Trophoblast cell (in vitro differentiated cells and primary cell): ENCODE measurements around the gene CRABP2.

Experiments
- DNase-seq, 2 donors: peaks; one replicate each; pipeline ENCODE4 v3.0.0-alpha.2; 2016
- H2AFZ ChIP-seq: 2 replicates; pipeline ENCODE4 v1.6.1; 2013; ENCODE audit warnings: low read length, moderate library complexity, mild to moderate bottlenecking; ENCODE audit not compliant: insufficient read depth, poor library complexity
- H2AK5ac ChIP-seq: 2 replicates; pipeline ENCODE4 v1.6.1; 2013; ENCODE audit warnings: mild to moderate bottlenecking, low read length
- H2BK120ac ChIP-seq: 2 replicates; pipeline ENCODE4 v1.6.1; 2013; ENCODE audit warnings: low read length, mild to moderate bottlenecking, moderate library complexity; ENCODE audit not compliant: insufficient read depth, poor library complexity
- H2BK12ac ChIP-seq: 2 replicates; pipeline ENCODE4 v1.6.1; 2013; ENCODE audit warnings: mild to moderate bottlenecking, low read length, moderate library complexity
- H2BK5ac ChIP-seq: 2 replicates; pipeline ENCODE4 v1.6.1; 2013; ENCODE audit warnings: low read length, low read depth, moderate library complexity, mild to moderate bottlenecking; ENCODE audit not compliant: poor library complexity
- H3K14ac ChIP-seq: 2 replicates; pipeline ENCODE4 v1.6.1; 2013; ENCODE audit warnings: mild to moderate bottlenecking, low read length
- H3K18ac ChIP-seq: 2 replicates; pipeline ENCODE4 v1.6.1; 2013; ENCODE audit warnings: mild to moderate bottlenecking, low read length
- H3K23ac ChIP-seq: 2 replicates; pipeline ENCODE4 v1.6.1; 2013; ENCODE audit warnings: low read length
- H3K27ac ChIP-seq: 2 replicates; pipeline ENCODE4 v1.5.1; 2013; ENCODE audit warnings: low read depth, mild to moderate bottlenecking, inconsistent platforms, low read length, moderate library complexity
- H3K27me3 ChIP-seq: 2 replicates; pipeline ENCODE4 v1.6.1; 2013; ENCODE audit warnings: inconsistent platforms, mild to moderate bottlenecking, low read length, moderate library complexity; ENCODE audit not compliant: insufficient read depth
- H3K36me3 ChIP-seq, 2 experiments: 1 replicate in 1 of 2; 2 replicates in 1 of 2; pipeline ENCODE4 v1.6.1; 2013; ENCODE audit warnings: low read length in 2 of 2, mild to moderate bottlenecking in 2 of 2, moderate library complexity in 1 of 2; ENCODE audit not compliant: insufficient read depth in 2 of 2, control insufficient read depth in 1 of 2
- H3K4ac ChIP-seq: 2 replicates; pipeline ENCODE4 v1.6.1; 2013; ENCODE audit warnings: low read depth, mild to moderate bottlenecking, low read length, moderate library complexity
- H3K4me1 ChIP-seq, 2 experiments: 1 replicate in 1 of 2; 2 replicates in 1 of 2; pipeline ENCODE4 v1.6.1; 2013; ENCODE audit warnings: low read length in 2 of 2, mild to moderate bottlenecking in 2 of 2, moderate library complexity in 1 of 2; ENCODE audit not compliant: insufficient read depth in 2 of 2, control insufficient read depth in 1 of 2
- H3K4me2 ChIP-seq: 2 replicates; pipeline ENCODE4 v1.6.1; 2013; ENCODE audit warnings: inconsistent platforms, mild to moderate bottlenecking, low read length, moderate library complexity
- H3K4me3 ChIP-seq: 2 replicates; pipeline ENCODE4 v1.5.1; 2013; ENCODE audit warnings: mild to moderate bottlenecking, low read depth, low read length, inconsistent platforms
- H3K79me1 ChIP-seq: one replicate; pipeline ENCODE4 v1.6.1; 2013; ENCODE audit warnings: low read length
- H3K79me2 ChIP-seq: 2 replicates; pipeline ENCODE4 v1.6.1; 2013; ENCODE audit warnings: low read length, mild to moderate bottlenecking; ENCODE audit not compliant: control insufficient read depth, insufficient read depth, poor library complexity
- H3K9ac ChIP-seq: 2 replicates; pipeline ENCODE4 v1.6.1; 2013; ENCODE audit warnings: mild to moderate bottlenecking, low read length
- H3K9me3 ChIP-seq: 2 replicates; pipeline ENCODE4 v1.6.1; 2013; ENCODE audit warnings: low read depth, mild to moderate bottlenecking, control low read depth, inconsistent platforms, low read length; ENCODE audit not compliant: insufficient read depth
- H4K12ac ChIP-seq: 2 replicates; pipeline ENCODE4 v1.6.1; 2013; ENCODE audit warnings: low read depth, mild to moderate bottlenecking, low read length, moderate library complexity
- H4K8ac ChIP-seq: 2 replicates; pipeline ENCODE4 v1.6.1; 2013; ENCODE audit warnings: low read depth, mild to moderate bottlenecking, low read length, moderate library complexity
- H4K91ac ChIP-seq: one replicate; pipeline ENCODE4 v1.6.1; 2013; ENCODE audit warnings: low read depth, mild to moderate bottlenecking, low read length, moderate library complexity
- WGBS: extraction: QIAGEN DNeasy Blood & Tissue Kit; methylation state at CpG from one replicate; pipeline ENCODE4 v1.1.7; 2013; ENCODE audit warnings: missing lambda C conversion rate; ENCODE audit not compliant: insufficient read length, insufficient coverage; ENCODE audit errors: extremely low coverage; 5-methylcytosine and 5-hydroxymethylcytosine counted together

CRABP2 gene

GRCh38 chr1:156657741-156658319 is 47.6 kb downstream of the CRABP2 start:
- peaks cover 27 to 37% of the 10 kb centered on the region in 2 experiments for H3K4me1 ChIP-seq
- WGBS, result no CpG with 5 or more reads among the region's 15 CpGs
- H3K4me3 ChIP-seq, result no peak overlapping the region
- no peak overlapping the region for H2AK5ac ChIP-seq
- no peak overlapping the region for H3K4me2 ChIP-seq
- peaks cover 10% of the 10 kb centered on the region for H3K27me3 ChIP-seq
- peaks cover 25% of the 10 kb centered on the region for H3K79me1 ChIP-seq
- H3K27ac ChIP-seq, result no peak overlapping the region
- H3K36me3 ChIP-seq, result no peaks in the 10 kb centered on the region
- no peak overlapping the region for H3K4ac ChIP-seq
- H3K9me3 ChIP-seq, result no peaks in the 10 kb centered on the region
- H3K79me2 ChIP-seq, result no peaks in the 10 kb centered on the region
- DNase-seq, result no peak
- no peak overlapping the region for H4K12ac ChIP-seq
- H4K91ac ChIP-seq, result no peak overlapping the region
- H2BK12ac ChIP-seq, result no peak overlapping the region
- no peak overlapping the region for H3K18ac ChIP-seq
- no peak overlapping the region for H2AFZ ChIP-seq
- H2BK5ac ChIP-seq, result no peak overlapping the region
- no peak overlapping the region for H3K9ac ChIP-seq
- H3K23ac ChIP-seq, result no peak overlapping the region
- no peak overlapping the region for H2BK120ac ChIP-seq
- no peak overlapping the region for H3K14ac ChIP-seq
- H4K8ac ChIP-seq, result no peak overlapping the region

GRCh38 chr1:156656806-156657740 is 48.3 kb downstream of the CRABP2 start:
- Histone ChIP-seq H2BK12ac (no peak overlapping the region), H3K79me2 (no peaks in the 10 kb centered on the region), H4K12ac (no peak overlapping the region), H2BK120ac (no peak overlapping the region), H3K36me3 (no peaks in the 10 kb centered on the region), H3K9me3 (no peaks in the 10 kb centered on the region), H3K27me3 (peaks cover 10% of the 10 kb centered on the region), H3K4me3 (no peak overlapping the region), H3K18ac (no peak overlapping the region), H3K14ac (no peak overlapping the region), H3K79me1 (peaks cover 19% of the 10 kb centered on the region), H4K8ac (no peak overlapping the region), H2AFZ (no peak overlapping the region), H3K27ac (no peak overlapping the region), H3K9ac (no peak overlapping the region), H4K91ac (no peak overlapping the region), H3K4me2 (peak overlapping the region; percentile 46), H2BK5ac (no peak overlapping the region), H3K23ac (no peak overlapping the region), H2AK5ac (no peak overlapping the region), H3K4ac (no peak overlapping the region), H3K4me1 (peaks cover 22 to 29% of the 10 kb centered on the region in 2 experiments)
- DNase-seq, result peak; percentile 64 to 89
- no CpG with 5 or more reads among the region's 54 CpGs for WGBS

GRCh38 chr1:156655904-156656516 is 49.4 kb downstream of the CRABP2 start:
- Histone ChIP-seq H3K23ac (no peak overlapping the region), H2BK120ac (no peak overlapping the region), H3K9me3 (no peaks in the 10 kb centered on the region), H4K8ac (no peak overlapping the region), H3K79me1 (peaks cover 8% of the 10 kb centered on the region), H2AK5ac (no peak overlapping the region), H3K9ac (no peak overlapping the region), H4K12ac (no peak overlapping the region), H3K4me3 (no peak overlapping the region), H2BK12ac (no peak overlapping the region), H3K18ac (no peak overlapping the region), H3K4me2 (no peak overlapping the region), H2BK5ac (no peak overlapping the region), H3K27me3 (peaks cover 10% of the 10 kb centered on the region), H3K14ac (no peak overlapping the region), H2AFZ (no peak overlapping the region), H3K36me3 (no peaks in the 10 kb centered on the region), H3K27ac (no peak overlapping the region), H4K91ac (no peak overlapping the region), H3K79me2 (no peaks in the 10 kb centered on the region), H3K4ac (no peak overlapping the region), H3K4me1 (peaks cover 11 to 19% of the 10 kb centered on the region in 2 experiments)
- DNase-seq, result no peak
- no CpG with 5 or more reads among the region's 9 CpGs for whole genome bisulfite sequencing

- no peak overlapping the region for H3K27ac ChIP-seq
- no peak overlapping the region for H2AK5ac ChIP-seq
- peaks cover 5 to 12% of the 10 kb centered on the region in 2 experiments for H3K4me1 ChIP-seq
- DNase-seq, result no peak
- H3K36me3 ChIP-seq, result no peaks in the 10 kb centered on the region
- H4K12ac ChIP-seq, result no peak overlapping the region
- no peak overlapping the region for H3K4ac ChIP-seq
- H3K18ac ChIP-seq, result no peak overlapping the region
- no peak overlapping the region for H2AFZ ChIP-seq
- peaks cover 10% of the 10 kb centered on the region for H3K27me3 ChIP-seq
- H3K9me3 ChIP-seq, result no peaks in the 10 kb centered on the region
- H4K8ac ChIP-seq, result no peak overlapping the region
- no peak overlapping the region for H3K14ac ChIP-seq
- WGBS, result no CpG with 5 or more reads among the region's 2 CpGs
- no peak overlapping the region for H3K4me2 ChIP-seq
- no peak overlapping the region for H3K23ac ChIP-seq
- no peaks in the 10 kb centered on the region for H3K79me2 ChIP-seq
- H4K91ac ChIP-seq, result no peak overlapping the region
- no peak overlapping the region for H2BK120ac ChIP-seq
- H3K9ac ChIP-seq, result no peak overlapping the region
- peaks cover 1% of the 10 kb centered on the region for H3K79me1 ChIP-seq
- H2BK12ac ChIP-seq, result no peak overlapping the region
- no peak overlapping the region for H3K4me3 ChIP-seq
- H2BK5ac ChIP-seq, result no peak overlapping the region
Observed at GRCh38 chr1:156655151-156655903, 50.1 kb downstream of the CRABP2 start.
